ENCODE data around the gene COL23A1. TPM values are rescaled to one million over a fixed set of nuclear protein-coding genes. Genes with fewer than 3 reads are reported as not detected.

The COL23A1 gene
- total RNA-seq, 1 donor from 2014 or later = 75.2 TPM

- Mint-ChIP-seq H3K27me3 (ENCODE audit: unreplicated experiment) (peaks cover 16% of the 10 kb centered on the region), H3K36me3 (ENCODE audit: low read depth, unreplicated experiment) (peaks cover 23% of the 10 kb centered on the region), H3K4me1 (ENCODE audit: unreplicated experiment) (peaks cover 2% of the 10 kb centered on the region), H3K4me3 (ENCODE audit: unreplicated experiment) (no peak overlapping the region), H3K9me3 (ENCODE audit: unreplicated experiment) (no peaks in the 10 kb centered on the region), H3K27ac (ENCODE audit: unreplicated experiment) (no peak overlapping the region)
- DNase-seq (ENCODE audit: low spot score) = no peak
- TF ChIP-seq CTCF (IDR thresholded peaks at IDR 0.05; ENCODE audit: unreplicated experiment) = no peak
Measured at GRCh38 chr5:178520851-178521250, 69.3 kb downstream of the COL23A1 start.

DNA sequence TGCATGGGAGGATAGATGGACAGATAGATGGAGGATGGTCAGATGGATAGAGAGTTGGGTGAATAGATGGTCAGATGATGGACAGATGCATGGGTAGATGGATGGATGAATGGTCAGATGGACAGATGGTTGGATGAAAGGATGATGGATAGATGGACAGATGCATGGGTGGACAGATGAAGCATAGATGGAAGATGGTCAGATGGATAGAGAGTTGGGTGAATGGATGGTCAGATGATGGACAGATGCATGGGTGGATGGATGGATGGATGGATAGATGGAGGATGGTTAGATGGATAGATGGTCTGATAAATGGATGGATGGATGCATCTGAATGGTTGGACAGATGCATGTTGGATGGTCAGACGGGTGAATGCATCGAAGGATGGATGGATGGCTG lies 70.4 kb downstream of the COL23A1 start:
- peak overlapping the region; percentile 1 for H3K27ac Mint-ChIP-seq (ENCODE audit: unreplicated experiment)
- TF ChIP-seq CTCF (IDR thresholded peaks at IDR 0.05; ENCODE audit: unreplicated experiment) = no peak
- peaks cover 26% of the 10 kb centered on the region for H3K36me3 Mint-ChIP-seq (ENCODE audit: low read depth, unreplicated experiment)
- peaks cover 6% of the 10 kb centered on the region for H3K4me1 Mint-ChIP-seq (ENCODE audit: unreplicated experiment)
- peak overlapping the region; percentile 52 for H3K4me3 Mint-ChIP-seq (ENCODE audit: unreplicated experiment)
- no peaks in the 10 kb centered on the region for H3K9me3 Mint-ChIP-seq (ENCODE audit: unreplicated experiment)
- H3K27me3 Mint-ChIP-seq (ENCODE audit: unreplicated experiment) = peaks cover 21% of the 10 kb centered on the region
- no peak for DNase-seq (ENCODE audit: low spot score)

GRCh38 chr5:178519155-178519554 lies 71.0 kb downstream of the COL23A1 start:
- H3K9me3 Mint-ChIP-seq (ENCODE audit: unreplicated experiment) = no peaks in the 10 kb centered on the region
- no peak overlapping the region for H3K27ac Mint-ChIP-seq (ENCODE audit: unreplicated experiment)
- no peak overlapping the region for H3K4me3 Mint-ChIP-seq (ENCODE audit: unreplicated experiment)
- peaks cover 9% of the 10 kb centered on the region for H3K4me1 Mint-ChIP-seq (ENCODE audit: unreplicated experiment)
- no peak for DNase-seq (ENCODE audit: low spot score)
- H3K27me3 Mint-ChIP-seq (ENCODE audit: unreplicated experiment) = peaks cover 20% of the 10 kb centered on the region
- no peak for TF ChIP-seq CTCF (IDR thresholded peaks at IDR 0.05; ENCODE audit: unreplicated experiment)
- H3K36me3 Mint-ChIP-seq (ENCODE audit: low read depth, unreplicated experiment) = peaks cover 28% of the 10 kb centered on the region

DNA sequence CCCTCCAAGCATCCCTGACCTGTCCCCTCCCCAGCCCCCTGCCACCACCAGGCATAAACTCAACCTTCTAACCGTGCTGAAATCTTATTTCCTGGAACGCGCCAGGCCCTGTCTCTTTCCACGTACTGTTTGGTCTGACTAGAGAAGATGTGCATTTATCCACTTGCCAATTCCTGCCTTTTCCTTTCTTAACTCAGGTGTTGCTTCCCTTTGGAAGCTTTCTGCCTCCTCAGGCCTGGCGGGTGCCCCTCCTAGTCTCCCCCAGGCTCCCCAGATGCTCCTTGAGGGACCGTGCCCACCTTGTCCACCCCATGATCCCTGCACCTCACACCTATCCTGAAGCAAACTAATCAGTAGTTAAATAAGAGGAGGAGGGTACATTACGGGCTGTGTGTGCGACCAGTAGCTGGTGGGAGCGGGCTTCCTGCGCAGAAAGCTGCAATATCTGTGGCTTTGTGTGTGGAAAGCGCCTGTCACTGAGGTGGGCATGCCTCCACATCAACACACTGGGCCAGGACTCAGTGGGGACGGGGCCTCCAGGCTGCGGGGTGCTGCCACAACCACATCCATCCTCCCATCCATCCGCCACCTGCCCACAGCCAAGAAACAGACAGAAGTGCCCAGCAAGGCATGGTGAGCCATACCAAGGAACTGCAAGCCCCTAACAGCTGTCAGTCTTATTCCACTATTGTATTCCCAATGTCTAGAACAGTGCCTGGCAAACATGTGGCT lies 73.5 kb downstream of the COL23A1 start:
- Mint-ChIP-seq H3K36me3 (ENCODE audit: low read depth, unreplicated experiment) (peaks cover 39% of the 10 kb centered on the region), H3K27me3 (ENCODE audit: unreplicated experiment) (peaks cover 20% of the 10 kb centered on the region), H3K4me3 (ENCODE audit: unreplicated experiment) (no peak overlapping the region), H3K9me3 (ENCODE audit: unreplicated experiment) (no peaks in the 10 kb centered on the region), H3K4me1 (ENCODE audit: unreplicated experiment) (peaks cover 9% of the 10 kb centered on the region), H3K27ac (ENCODE audit: unreplicated experiment) (peak overlapping the region; percentile 9)
- TF ChIP-seq CTCF (IDR thresholded peaks at IDR 0.05; ENCODE audit: unreplicated experiment) = no peak
- no peak for DNase-seq (ENCODE audit: low spot score)

DNA sequence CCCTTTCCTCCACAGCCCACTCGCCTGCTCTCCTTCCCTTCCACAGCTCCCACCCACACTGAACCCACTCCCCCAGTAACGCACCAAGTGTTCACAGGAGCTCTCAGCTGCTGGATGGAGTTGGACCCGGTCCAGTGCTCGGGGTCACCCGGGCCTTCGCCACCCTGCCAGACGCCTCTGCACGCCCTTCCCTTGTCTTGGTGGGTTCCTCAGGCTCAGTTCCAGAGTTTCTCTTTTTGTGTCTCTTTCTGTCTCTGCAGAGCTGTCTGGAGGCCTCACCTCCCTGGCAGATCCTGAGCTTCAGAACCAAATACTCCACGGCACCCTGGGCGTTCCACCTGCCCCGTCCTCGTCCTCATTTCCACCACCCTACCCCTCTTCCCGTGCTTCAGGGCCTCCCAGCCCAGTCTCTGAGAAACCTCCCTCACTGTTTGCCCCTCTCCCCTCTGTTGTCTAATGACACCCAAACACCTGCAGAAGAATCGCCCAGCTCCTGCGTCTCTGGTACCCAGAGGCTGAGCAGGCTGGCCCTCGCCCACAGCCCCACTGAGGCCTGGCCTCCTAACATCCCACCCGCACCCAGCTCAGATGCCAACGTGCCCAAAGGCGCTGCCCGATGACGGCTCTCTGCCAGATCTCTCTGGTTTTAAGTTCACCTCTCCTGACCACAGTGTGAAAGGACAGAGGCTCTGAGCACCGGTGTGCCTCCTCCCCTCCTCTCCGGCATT lies 74.3 kb downstream of the COL23A1 start:
- Mint-ChIP-seq H3K36me3 (ENCODE audit: low read depth, unreplicated experiment) (peaks cover 39% of the 10 kb centered on the region), H3K27ac (ENCODE audit: unreplicated experiment) (no peak overlapping the region), H3K4me3 (ENCODE audit: unreplicated experiment) (no peak overlapping the region), H3K4me1 (ENCODE audit: unreplicated experiment) (peaks cover 9% of the 10 kb centered on the region), H3K9me3 (ENCODE audit: unreplicated experiment) (no peaks in the 10 kb centered on the region), H3K27me3 (ENCODE audit: unreplicated experiment) (peaks cover 20% of the 10 kb centered on the region)
- DNase-seq (ENCODE audit: low spot score) = no peak
- no peak for TF ChIP-seq CTCF (IDR thresholded peaks at IDR 0.05; ENCODE audit: unreplicated experiment)
